Activated CD4-positive, alpha-beta T cell treated with anti-CD3 and anti-CD28 coated beads, Interleukin-10, Interleukin-2, amounts not matched to agents 100 ng/mL and 50 ng/mL, durations not matched to agents 16 hours and 8 hours (primary cell): ENCODE measurements around the gene C20orf173.
"Not testable (repeated sequence)": the region's sequence is repeated elsewhere in the genome, so short reads cannot be mapped to it uniquely, and the experiment has no call there.

Experiments
- DNase-seq: peaks from one replicate; pipeline ENCODE4 v3.0.0-alpha.2; 2020

Gene C20orf173

GRCh38 chr20:35529552-35529951 is at the start of gene C20orf173:
TSS of gene C20orf173 (minus strand) at chr20:35529652. CDS start at chr20:35529373, 279 bp downstream.
- no peak for DNase-seq

- DNase-seq: no peak
Observed at GRCh38 chr20:35579196-35579595, 49.7 kb upstream of the C20orf173 start.

- DNase-seq: no peak
Observed at GRCh38 chr20:35578469-35578868, 49.0 kb upstream of the C20orf173 start.

GRCh38 chr20:35576816-35577215 is 47.4 kb upstream of the C20orf173 start:
- DNase-seq: no peak

- no peak for DNase-seq
Observed at GRCh38 chr20:35575958-35576357, 46.5 kb upstream of the C20orf173 start.

GRCh38 chr20:35572838-35573237 is 43.4 kb upstream of the C20orf173 start:
- DNase-seq: no peak

- DNase-seq: no peak
Observed at GRCh38 chr20:35571555-35571954, 42.1 kb upstream of the C20orf173 start.

GRCh38 chr20:35568645-35569044 is 39.2 kb upstream of the C20orf173 start:
- DNase-seq: no peak

GRCh38 chr20:35564905-35565304 is 35.5 kb upstream of the C20orf173 start:
- DNase-seq: no peak

GRCh38 chr20:35563834-35564233 is 34.4 kb upstream of the C20orf173 start:
- no peak for DNase-seq

GRCh38 chr20:35562541-35563110 is 33.2 kb upstream of the C20orf173 start:
- DNase-seq: no peak

- DNase-seq: no peak
Observed at GRCh38 chr20:35561671-35562070, 32.2 kb upstream of the C20orf173 start.

- DNase-seq: peak; percentile 16
Observed at GRCh38 chr20:35561268-35561667, 31.8 kb upstream of the C20orf173 start.

GRCh38 chr20:35560541-35560940 is 31.1 kb upstream of the C20orf173 start:
- DNase-seq: no peak

GRCh38 chr20:35560105-35560511 is 30.7 kb upstream of the C20orf173 start:
- DNase-seq: no peak

GRCh38 chr20:35559042-35559693 is 29.7 kb upstream of the C20orf173 start:
- no peak for DNase-seq

GRCh38 chr20:35558451-35558850 is 29.0 kb upstream of the C20orf173 start:
- DNase-seq: no peak

- DNase-seq: no peak
Observed at GRCh38 chr20:35556871-35557270, 27.4 kb upstream of the C20orf173 start.

GRCh38 chr20:35555951-35556645 is 26.6 kb upstream of the C20orf173 start:
- no peak for DNase-seq

GRCh38 chr20:35555461-35555860 is 26.0 kb upstream of the C20orf173 start:
- DNase-seq: not testable (repeated sequence)

- DNase-seq: no peak
Observed at GRCh38 chr20:35552914-35553313, 23.5 kb upstream of the C20orf173 start.

GRCh38 chr20:35551503-35551902 is 22.1 kb upstream of the C20orf173 start:
- no peak for DNase-seq

- no peak for DNase-seq
Observed at GRCh38 chr20:35547329-35547728, 17.9 kb upstream of the C20orf173 start.

GRCh38 chr20:35546127-35546526 is 16.7 kb upstream of the C20orf173 start:
- DNase-seq: no peak
